DOHH2 (cell line): ENCODE measurements around the gene RHO.

Experiments used
- CTCF ChIP-seq: fragments of 200-600 bp; sonication (generic); IDR thresholded peaks from one replicate; pipeline ENCODE4 v1.5.1; 2014; ENCODE audit warnings: antibody characterized with exemption, mild to moderate bottlenecking, low read depth, low read length; ENCODE audit not compliant: poor library complexity, severe bottlenecking
- EZH2phosphoT487 ChIP-seq: fragments of 200-600 bp; sonication (generic); IDR thresholded peaks from 2 replicates; pipeline ENCODE4 v1.6.1; 2017; ENCODE audit warnings: borderline replicate concordance, mild to moderate bottlenecking, antibody characterized with exemption, low read length, moderate library complexity, mixed read lengths

- TF ChIP-seq CTCF (no peak), EZH2phosphoT487 (no peak)
These were observed 2.1 kb upstream of the RHO start for GRCh38 chr3:129526121-129526900.
